ENCODE measurements around the gene CD72. TPM values are rescaled to one million over a fixed set of nuclear protein-coding genes. Genes with fewer than 3 reads are reported as not detected.

CD72 gene
- total and polyA plus RNA-seq, 2 donors (not counting 1 experiment from before 2014, with no cell fraction given) = 1.00 to 2.8 TPM

GRCh38 chr9:35564658-35565061 is 53.6 kb downstream of the CD72 start:
- H3K9ac ChIP-seq (ENCODE audit: insufficient read depth, low read length) = no peak overlapping the region
- no peaks in the 10 kb centered on the region for H4K20me1 ChIP-seq (ENCODE audit: control insufficient read depth, extremely low read depth, insufficient read depth, low read length)
- H3K4me3 ChIP-seq (replicated peaks in 1 of 4; ENCODE audit: control extremely low read depth in 1 of 4, insufficient read depth in 1 of 4, low read depth in 3 of 4, low read length in 4 of 4) = no peak overlapping the region
- no peak overlapping the region for H3K27ac ChIP-seq (ENCODE audit: insufficient read depth, low read length)
- no peak overlapping the region for H3K4me2 ChIP-seq (ENCODE audit: extremely low read depth, insufficient read depth, low read length)
- no peaks in the 10 kb centered on the region for H3K27me3 ChIP-seq (ENCODE audit: control insufficient read depth, insufficient read depth, low read length)
- no peak for DNase-seq (ENCODE audit: low read depth in 2 of 2)
- H2AFZ ChIP-seq (ENCODE audit: low read length) = no peak overlapping the region
- H3K4me1 ChIP-seq (ENCODE audit: control insufficient read depth, extremely low read depth, insufficient read depth, low read length) = no peaks in the 10 kb centered on the region
- H3K79me2 ChIP-seq (ENCODE audit: control insufficient read depth, insufficient read depth, low read length) = no peaks in the 10 kb centered on the region
- no peak for TF ChIP-seq EZH2 (IDR thresholded peaks at IDR 0.05; ENCODE audit: low read length, missing control alignments)
- H3K9me3 ChIP-seq (ENCODE audit: control insufficient read depth, insufficient read depth, low read depth, low read length) = no peaks in the 10 kb centered on the region
- H3K36me3 ChIP-seq (ENCODE audit: control insufficient read depth, insufficient read depth, low read length) = peaks cover 8% of the 10 kb centered on the region

- no peak for DNase-seq (ENCODE audit: low read depth in 2 of 2)
- Histone ChIP-seq H3K4me1 (ENCODE audit: control insufficient read depth, extremely low read depth, insufficient read depth, low read length) (no peaks in the 10 kb centered on the region), H3K27me3 (ENCODE audit: control insufficient read depth, insufficient read depth, low read length) (no peaks in the 10 kb centered on the region), H3K4me3 (replicated peaks in 1 of 4; ENCODE audit: control extremely low read depth in 1 of 4, insufficient read depth in 1 of 4, low read depth in 3 of 4, low read length in 4 of 4) (no peak overlapping the region), H3K36me3 (ENCODE audit: control insufficient read depth, insufficient read depth, low read length) (peaks cover 12% of the 10 kb centered on the region), H3K9me3 (ENCODE audit: control insufficient read depth, insufficient read depth, low read depth, low read length) (no peaks in the 10 kb centered on the region), H3K79me2 (ENCODE audit: control insufficient read depth, insufficient read depth, low read length) (no peaks in the 10 kb centered on the region), H2AFZ (ENCODE audit: low read length) (no peak overlapping the region), H3K9ac (ENCODE audit: insufficient read depth, low read length) (no peak overlapping the region), H3K4me2 (ENCODE audit: extremely low read depth, insufficient read depth, low read length) (no peak overlapping the region), H3K27ac (ENCODE audit: insufficient read depth, low read length) (no peak overlapping the region), H4K20me1 (ENCODE audit: control insufficient read depth, extremely low read depth, insufficient read depth, low read length) (no peaks in the 10 kb centered on the region)
- TF ChIP-seq CTCF (conservative IDR thresholded peaks at IDR 0.05 in 1 of 2, IDR thresholded peaks at IDR 0.05 in 1 of 2; ENCODE audit: low read depth in 1 of 2, low read length in 2 of 2) = no peak
Measured at GRCh38 chr9:35563791-35564197, 54.4 kb downstream of the CD72 start.

- H3K9ac ChIP-seq (ENCODE audit: insufficient read depth, low read length) = no peak overlapping the region
- H3K4me2 ChIP-seq (ENCODE audit: extremely low read depth, insufficient read depth, low read length) = no peak overlapping the region
- no peaks in the 10 kb centered on the region for H3K79me2 ChIP-seq (ENCODE audit: control insufficient read depth, insufficient read depth, low read length)
- no peaks in the 10 kb centered on the region for H3K9me3 ChIP-seq (ENCODE audit: control insufficient read depth, insufficient read depth, low read depth, low read length)
- H3K27ac ChIP-seq (ENCODE audit: insufficient read depth, low read length) = no peak overlapping the region
- H3K4me1 ChIP-seq (ENCODE audit: control insufficient read depth, extremely low read depth, insufficient read depth, low read length) = no peaks in the 10 kb centered on the region
- no peaks in the 10 kb centered on the region for H3K27me3 ChIP-seq (ENCODE audit: control insufficient read depth, insufficient read depth, low read length)
- TF ChIP-seq EZH2 (IDR thresholded peaks at IDR 0.05; ENCODE audit: low read length, missing control alignments) (no peak), CTCF (conservative IDR thresholded peaks at IDR 0.05 in 1 of 2, IDR thresholded peaks at IDR 0.05 in 1 of 2; ENCODE audit: low read depth in 1 of 2, low read length in 2 of 2) (no peak)
- DNase-seq (ENCODE audit: low read depth in 2 of 2) = no peak
- H3K36me3 ChIP-seq (ENCODE audit: control insufficient read depth, insufficient read depth, low read length) = peaks cover 13% of the 10 kb centered on the region
- H3K4me3 ChIP-seq (replicated peaks in 1 of 4; ENCODE audit: control extremely low read depth in 1 of 4, insufficient read depth in 1 of 4, low read depth in 3 of 4, low read length in 4 of 4) = no peak overlapping the region
- H2AFZ ChIP-seq (ENCODE audit: low read length) = no peak overlapping the region
- no peaks in the 10 kb centered on the region for H4K20me1 ChIP-seq (ENCODE audit: control insufficient read depth, extremely low read depth, insufficient read depth, low read length)
Measured at GRCh38 chr9:35562895-35563780, 55.1 kb downstream of the CD72 start.
